Caco-2 (cell line): ENCODE results near the gene JARID2. TPM values are rescaled to one million over a fixed set of nuclear protein-coding genes. Genes with fewer than 3 reads are reported as not detected.

ENCODE experiments used
- BruUV-seq: library from RNA; stranded (reverse); fragments of 400-500 nt; replicated peaks from 2 replicates; lab custom pipeline; 2021; lab: Mats Ljungman, UMichigan
- CTCF ChIA-PET: fragments of 300-600 bp; sonication (Branson Sonifier 250); formaldehyde crosslinking; loops from one replicate; lab custom pipeline; 2022; ENCODE audit warnings: antibody characterized with exemption; lab: Charles Lee
- POLR2A ChIA-PET: fragments of 300-600 bp; sonication (Branson Sonifier 250); formaldehyde crosslinking; loops from one replicate; lab custom pipeline; 2022; ENCODE audit warnings: antibody characterized with exemption; lab: Charles Lee
- DNase-seq, 2 experiments: peaks; one replicate each; pipeline versions ENCODE4 v3.0.0 to v3.0.0-alpha.2; 2020 to 2022
- H3K27me3 ChIP-seq: replicated peaks from 2 replicates; pipeline ENCODE4 v1.6.0; 2011; ENCODE audit warnings: low read length; ENCODE audit not compliant: control insufficient read depth, insufficient read depth
- H3K36me3 ChIP-seq: 2 replicates; pipeline ENCODE4 v1.5.1; 2011; ENCODE audit warnings: low read length; ENCODE audit not compliant: control insufficient read depth, insufficient read depth
- H3K4me1 ChIP-seq: fragments of 250-450 bp; sonication (Bioruptor Pico); 2 replicates; pipeline ENCODE4 v1.5.1; 2020; ENCODE audit warnings: mild to moderate bottlenecking
- H3K4me3 ChIP-seq: 2 replicates; pipeline ENCODE4 v1.5.1; 2011; ENCODE audit warnings: low read depth, mild to moderate bottlenecking, control low read depth, low read length
- H3K9me3 ChIP-seq: fragments of 250-450 bp; sonication (Bioruptor Pico); 2 replicates; pipeline ENCODE4 v1.5.1; 2020; ENCODE audit warnings: mild to moderate bottlenecking, moderate library complexity
- H3K27ac Mint-ChIP-seq: one replicate; pipeline ENCODE4 v1.8.0; 2022; ENCODE audit warnings: mixed read lengths; ENCODE audit not compliant: unreplicated experiment
- H3K27me3 Mint-ChIP-seq: one replicate; pipeline ENCODE4 v1.8.0; 2022; ENCODE audit warnings: mixed read lengths; ENCODE audit not compliant: insufficient read depth, unreplicated experiment
- H3K36me3 Mint-ChIP-seq: one replicate; pipeline ENCODE4 v1.8.0; 2022; ENCODE audit warnings: mild to moderate bottlenecking, mixed read lengths; ENCODE audit not compliant: insufficient read depth, unreplicated experiment
- H3K4me1 Mint-ChIP-seq: one replicate; pipeline ENCODE4 v1.8.0; 2022; ENCODE audit warnings: low read depth, mixed read lengths; ENCODE audit not compliant: unreplicated experiment
- H3K4me3 Mint-ChIP-seq: one replicate; pipeline ENCODE4 v1.8.0; 2022; ENCODE audit warnings: mild to moderate bottlenecking, moderate library complexity, mixed read lengths; ENCODE audit not compliant: unreplicated experiment
- H3K9me3 Mint-ChIP-seq: one replicate; pipeline ENCODE4 v1.8.0; 2022; ENCODE audit warnings: mixed read lengths; ENCODE audit not compliant: unreplicated experiment
- intact Hi-C: fragments of 100-400 bp; cut with micrococcal nuclease; formaldehyde crosslinking; loops from one replicate; pipeline ENCODE4 v1.10.0; 2022; ENCODE audit not compliant: unreplicated experiment
- total RNA-seq: library from RNA; stranded (reverse); gene quantifications from 2 replicates; pipeline ENCODE4 v1.2.3, GENCODE V29; 2022
- TF ChIP-seq, protein P1 (sequence below), 2 experiments: fragments of 200-600 bp in 1 of 2; IDR thresholded peaks; 1 replicate in 1 of 2; 2 replicates in 1 of 2; pipeline versions ENCODE4 v1.5.1 to v1.8.0; 2011 to 2022; ENCODE audit warnings: antibody characterized with exemption in 1 of 2, control low read depth in 1 of 2, inconsistent platforms in 1 of 2, low read depth in 1 of 2, low read length in 1 of 2, mild to moderate bottlenecking in 1 of 2, moderate library complexity in 1 of 2; ENCODE audit not compliant: insufficient read depth in 1 of 2, severe bottlenecking in 1 of 2, unreplicated experiment in 1 of 2

JARID2 gene
- total RNA-seq, 1 experiment from 2014 or later: 18.3 TPM

DNA sequence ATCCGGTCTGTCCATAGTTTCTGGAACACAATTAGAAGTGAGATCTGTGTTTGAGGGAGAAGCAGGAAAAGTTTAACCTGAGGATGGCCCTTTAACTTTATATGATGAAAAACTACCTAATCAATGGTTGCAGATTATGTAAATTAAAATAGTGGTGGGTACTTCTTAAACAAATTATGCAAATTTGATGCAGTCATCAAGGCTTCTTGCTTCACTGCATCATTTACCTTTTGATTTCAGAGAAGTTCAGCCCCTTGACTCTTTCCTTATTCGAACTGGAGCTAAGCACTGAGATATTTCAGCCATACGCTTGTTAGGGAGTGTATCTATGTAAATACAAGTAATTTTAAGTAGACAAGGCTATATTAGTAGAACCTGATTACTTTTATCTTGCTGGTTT lies 73.8 kb downstream of the JARID2 start:
- TF ChIP-seq, protein P1, sequence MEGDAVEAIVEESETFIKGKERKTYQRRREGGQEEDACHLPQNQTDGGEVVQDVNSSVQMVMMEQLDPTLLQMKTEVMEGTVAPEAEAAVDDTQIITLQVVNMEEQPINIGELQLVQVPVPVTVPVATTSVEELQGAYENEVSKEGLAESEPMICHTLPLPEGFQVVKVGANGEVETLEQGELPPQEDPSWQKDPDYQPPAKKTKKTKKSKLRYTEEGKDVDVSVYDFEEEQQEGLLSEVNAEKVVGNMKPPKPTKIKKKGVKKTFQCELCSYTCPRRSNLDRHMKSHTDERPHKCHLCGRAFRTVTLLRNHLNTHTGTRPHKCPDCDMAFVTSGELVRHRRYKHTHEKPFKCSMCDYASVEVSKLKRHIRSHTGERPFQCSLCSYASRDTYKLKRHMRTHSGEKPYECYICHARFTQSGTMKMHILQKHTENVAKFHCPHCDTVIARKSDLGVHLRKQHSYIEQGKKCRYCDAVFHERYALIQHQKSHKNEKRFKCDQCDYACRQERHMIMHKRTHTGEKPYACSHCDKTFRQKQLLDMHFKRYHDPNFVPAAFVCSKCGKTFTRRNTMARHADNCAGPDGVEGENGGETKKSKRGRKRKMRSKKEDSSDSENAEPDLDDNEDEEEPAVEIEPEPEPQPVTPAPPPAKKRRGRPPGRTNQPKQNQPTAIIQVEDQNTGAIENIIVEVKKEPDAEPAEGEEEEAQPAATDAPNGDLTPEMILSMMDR (IDR thresholded peaks at IDR 0.05; ENCODE audit: insufficient read depth in 1 of 2, low read depth in 1 of 2, low read length in 1 of 2, severe bottlenecking in 1 of 2, unreplicated experiment in 1 of 2): no peak
- H3K36me3 Mint-ChIP-seq: no peaks in the 10 kb centered on the region
- ChIA-PET CTCF (interaction anchor here (0.7 kb wide), 1 partner anchor 31 kb away, joined by 4 read pairs; no protein-coding TSS in a partner anchor), POLR2A (no interaction called here)
- H3K27me3 Mint-ChIP-seq: no peaks in the 10 kb centered on the region
- no peaks in the 10 kb centered on the region for H3K9me3 Mint-ChIP-seq
- no TSS peak for BruUV-seq
- no peaks in the 10 kb centered on the region for H3K27me3 ChIP-seq
- no peak overlapping the region for H3K4me3 ChIP-seq
- intact Hi-C loops: no loop called here
- H3K4me1 Mint-ChIP-seq: peaks cover 19% of the 10 kb centered on the region
- H3K4me1 ChIP-seq: peaks cover 11% of the 10 kb centered on the region; the same call in 1 of the 2 replicates
- no peak for DNase-seq
- H3K9me3 ChIP-seq: no peaks in the 10 kb centered on the region
- no peak overlapping the region for H3K27ac Mint-ChIP-seq
- no peak overlapping the region for H3K4me3 Mint-ChIP-seq
- no peaks in the 10 kb centered on the region for H3K36me3 ChIP-seq

DNA sequence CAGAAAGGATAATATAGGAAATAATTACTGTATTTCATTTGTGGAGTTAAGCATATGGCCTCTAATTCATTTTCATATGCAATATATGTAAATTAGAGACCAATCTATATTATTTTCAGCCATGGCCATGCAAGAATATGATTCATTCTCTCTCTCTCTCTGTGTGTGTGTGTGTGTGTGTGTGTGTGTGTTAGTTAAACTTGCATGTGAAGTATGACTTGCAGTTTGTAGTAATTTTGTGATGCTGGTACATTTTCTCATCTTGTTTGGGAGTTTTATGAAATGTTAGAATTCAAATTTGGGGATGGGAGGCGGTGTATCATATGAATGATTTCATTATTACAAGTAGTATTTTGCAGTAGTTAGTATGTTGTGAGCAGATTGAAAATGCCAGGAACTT lies 74.8 kb downstream of the JARID2 start:
- Mint-ChIP-seq H3K27me3 (no peaks in the 10 kb centered on the region), H3K4me1 (peaks cover 19% of the 10 kb centered on the region), H3K9me3 (no peaks in the 10 kb centered on the region), H3K27ac (no peak overlapping the region), H3K4me3 (no peak overlapping the region), H3K36me3 (no peaks in the 10 kb centered on the region)
- no peak for DNase-seq
- TF ChIP-seq, protein P1 (IDR thresholded peaks at IDR 0.05; ENCODE audit: insufficient read depth in 1 of 2, low read depth in 1 of 2, low read length in 1 of 2, severe bottlenecking in 1 of 2, unreplicated experiment in 1 of 2): no peak
- Histone ChIP-seq H3K27me3 (no peaks in the 10 kb centered on the region), H3K36me3 (no peaks in the 10 kb centered on the region), H3K4me1 (peaks cover 13% of the 10 kb centered on the region), H3K9me3 (no peaks in the 10 kb centered on the region), H3K4me3 (no peak overlapping the region)
- ChIA-PET CTCF (no interaction called here), POLR2A (no interaction called here)
- BruUV-seq: no TSS peak
- intact Hi-C loops: no loop called here

DNA sequence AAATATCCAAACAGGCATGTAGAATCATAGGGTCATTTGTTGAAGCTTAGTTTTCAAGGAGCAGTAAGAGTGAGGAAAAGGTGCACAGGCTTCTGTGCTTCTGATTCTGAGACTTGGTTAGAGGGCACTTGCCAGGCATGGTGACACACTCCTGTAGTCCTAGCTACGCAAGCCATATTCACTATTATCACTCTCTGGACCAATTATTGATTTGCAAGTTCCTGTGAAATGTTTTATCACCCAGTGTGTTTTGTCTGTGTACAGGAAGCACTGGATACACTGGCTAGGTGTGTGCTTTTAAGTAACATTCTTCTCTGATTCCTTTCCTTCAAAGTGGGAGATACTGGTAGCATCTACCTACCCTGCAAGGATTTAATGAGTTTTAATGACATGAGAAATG lies 76.3 kb downstream of the JARID2 start:
- no TSS peak for BruUV-seq
- CTCF ChIA-PET: interaction anchor here (0.7 kb wide), 1 partner anchor 710 kb away, joined by 11 read pairs; no protein-coding TSS in a partner anchor

More for the DNA sequence above, 76.3 kb downstream of the JARID2 start:
- TF ChIP-seq, protein P1 (IDR thresholded peaks at IDR 0.05; ENCODE audit: insufficient read depth in 1 of 2, low read depth in 1 of 2, low read length in 1 of 2, severe bottlenecking in 1 of 2, unreplicated experiment in 1 of 2): no peak
- Histone ChIP-seq H3K9me3 (no peaks in the 10 kb centered on the region), H3K36me3 (no peaks in the 10 kb centered on the region), H3K4me3 (no peak overlapping the region), H3K4me1 (peaks cover 13% of the 10 kb centered on the region), H3K27me3 (no peaks in the 10 kb centered on the region)
- DNase-seq: no peak
- intact Hi-C loops: no loop called here
- Mint-ChIP-seq H3K36me3 (no peaks in the 10 kb centered on the region), H3K27ac (no peak overlapping the region), H3K27me3 (no peaks in the 10 kb centered on the region), H3K4me1 (peaks cover 19% of the 10 kb centered on the region), H3K9me3 (no peaks in the 10 kb centered on the region), H3K4me3 (no peak overlapping the region)
- POLR2A ChIA-PET: no interaction called here
